Measurements from ENCODE around the gene UPP2. TPM values are rescaled to one million over a fixed set of nuclear protein-coding genes. Genes with fewer than 3 reads are reported as not detected.

The UPP2 gene
- total RNA-seq, 2 donors from 2014 or later: not detected

DNA sequence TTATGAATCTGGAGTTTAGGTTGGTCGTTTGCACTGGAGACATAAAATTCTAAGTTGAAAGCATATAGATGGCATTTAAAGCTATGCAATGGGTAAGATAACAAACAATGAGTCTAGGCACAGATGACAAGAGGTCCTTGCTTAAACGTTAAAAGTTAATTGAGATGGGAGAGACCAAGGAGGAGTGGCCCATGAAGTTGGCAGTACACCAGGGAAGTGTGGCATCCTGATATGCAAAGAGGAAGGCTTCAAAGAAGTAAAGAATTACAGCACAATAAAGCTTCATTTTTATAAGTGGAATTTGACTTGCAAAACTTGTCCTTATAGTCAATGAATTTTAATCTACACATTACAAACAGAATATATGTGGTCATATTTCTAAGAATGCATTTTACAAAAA lies 23.2 kb downstream of the UPP2 start:
- no peaks in the 10 kb centered on the region for H3K27me3 ChIP-seq (replicated peaks; ENCODE audit: insufficient read depth)
- TF ChIP-seq CTCF (IDR thresholded peaks at IDR 0.05): no peak
- H3K4me3 ChIP-seq: no peak overlapping the region
- DNase-seq (ENCODE audit: low spot score) (no peak), ATAC-seq (ENCODE audit: insufficient number of reproducible peaks, low FRiP score, low read depth) (no peak)
- no peaks in the 10 kb centered on the region for H3K4me1 ChIP-seq (ENCODE audit: control insufficient read depth in 1 of 2, low read depth in 2 of 2)
- H3K27ac ChIP-seq: no peak overlapping the region
- H3K36me3 ChIP-seq: no peaks in the 10 kb centered on the region
- H3K9me3 ChIP-seq: no peaks in the 10 kb centered on the region

GRCh38 chr2:158125756-158126498 lies 24.3 kb downstream of the UPP2 start:
- H3K4me3 ChIP-seq: no peak overlapping the region
- H3K27ac ChIP-seq: no peak overlapping the region
- H3K27me3 ChIP-seq (replicated peaks; ENCODE audit: insufficient read depth): no peaks in the 10 kb centered on the region
- no peaks in the 10 kb centered on the region for H3K36me3 ChIP-seq
- DNase-seq (ENCODE audit: low spot score) (no peak), ATAC-seq (ENCODE audit: insufficient number of reproducible peaks, low FRiP score, low read depth) (no peak)
- H3K9me3 ChIP-seq: no peaks in the 10 kb centered on the region
- TF ChIP-seq CTCF (IDR thresholded peaks at IDR 0.05): no peak
- H3K4me1 ChIP-seq (ENCODE audit: control insufficient read depth in 1 of 2, low read depth in 2 of 2): no peaks in the 10 kb centered on the region

- no peaks in the 10 kb centered on the region for H3K9me3 ChIP-seq
- ATAC-seq (ENCODE audit: insufficient number of reproducible peaks, low FRiP score, low read depth) (no peak), DNase-seq (ENCODE audit: low spot score) (no peak)
- no peaks in the 10 kb centered on the region for H3K36me3 ChIP-seq
- no peak overlapping the region for H3K4me3 ChIP-seq
- no peaks in the 10 kb centered on the region for H3K4me1 ChIP-seq (ENCODE audit: control insufficient read depth in 1 of 2, low read depth in 2 of 2)
- TF ChIP-seq CTCF (IDR thresholded peaks at IDR 0.05): no peak
- no peaks in the 10 kb centered on the region for H3K27me3 ChIP-seq (replicated peaks; ENCODE audit: insufficient read depth)
- H3K27ac ChIP-seq: no peak overlapping the region
Measured at GRCh38 chr2:158127380-158127804, 25.7 kb downstream of the UPP2 start.

- Histone ChIP-seq H3K27me3 (replicated peaks; ENCODE audit: insufficient read depth) (no peaks in the 10 kb centered on the region), H3K27ac (no peak overlapping the region), H3K4me1 (ENCODE audit: control insufficient read depth in 1 of 2, low read depth in 2 of 2) (no peaks in the 10 kb centered on the region), H3K9me3 (no peaks in the 10 kb centered on the region), H3K4me3 (no peak overlapping the region), H3K36me3 (no peaks in the 10 kb centered on the region)
- no peak for DNase-seq (ENCODE audit: low spot score)
- no peak for ATAC-seq (ENCODE audit: insufficient number of reproducible peaks, low FRiP score, low read depth)
- no peak for TF ChIP-seq CTCF (IDR thresholded peaks at IDR 0.05)
Measured at GRCh38 chr2:158128168-158128973, 26.7 kb downstream of the UPP2 start.

- H3K36me3 ChIP-seq: no peaks in the 10 kb centered on the region
- H3K4me3 ChIP-seq: no peak overlapping the region
- ATAC-seq (ENCODE audit: insufficient number of reproducible peaks, low FRiP score, low read depth) (no peak), DNase-seq (ENCODE audit: low spot score) (no peak)
- no peaks in the 10 kb centered on the region for H3K4me1 ChIP-seq (ENCODE audit: control insufficient read depth in 1 of 2, low read depth in 2 of 2)
- TF ChIP-seq CTCF (IDR thresholded peaks at IDR 0.05): no peak
- no peak overlapping the region for H3K27ac ChIP-seq
- H3K27me3 ChIP-seq (replicated peaks; ENCODE audit: insufficient read depth): no peaks in the 10 kb centered on the region
- no peaks in the 10 kb centered on the region for H3K9me3 ChIP-seq
Measured at GRCh38 chr2:158129037-158129436, 27.4 kb downstream of the UPP2 start.
